SHP77 (cell line): ENCODE measurements around the gene SIL1.
"Not testable (repeated sequence)": the region's sequence is repeated elsewhere in the genome, so short reads cannot be mapped to it uniquely, and the experiment has no call there.

Source experiments
- DNase-seq, 2 experiments: peaks; one replicate each; lab custom pipeline; 2025; lab: John Stamatoyannopoulos, UW

The SIL1 gene

GRCh38 chr5:138942861-138943260 is 255.3 kb downstream of the SIL1 start:
- DNase-seq: no peak

GRCh38 chr5:138942066-138942465 is 256.1 kb downstream of the SIL1 start:
- DNase-seq: no peak

- no peak for DNase-seq
These were observed 259.6 kb downstream of the SIL1 start for GRCh38 chr5:138938526-138938925.

GRCh38 chr5:138937392-138938387 is 260.5 kb downstream of the SIL1 start:
- DNase-seq: no peak

GRCh38 chr5:138936968-138937345 is 261.2 kb downstream of the SIL1 start:
- DNase-seq: no peak

GRCh38 chr5:138936225-138936967 is 261.8 kb downstream of the SIL1 start:
- no peak for DNase-seq

- DNase-seq: no peak
These were observed 262.7 kb downstream of the SIL1 start for GRCh38 chr5:138935466-138935865.

GRCh38 chr5:138934971-138935370 is 263.2 kb downstream of the SIL1 start:
- no peak for DNase-seq

GRCh38 chr5:138933522-138934290 is 264.5 kb downstream of the SIL1 start:
- DNase-seq: no peak

- DNase-seq: peak; percentile 28 to 31
These were observed 265.9 kb downstream of the SIL1 start for GRCh38 chr5:138932171-138932810.

GRCh38 chr5:138930371-138931097 is 267.6 kb downstream of the SIL1 start:
- no peak for DNase-seq

- DNase-seq: no peak
These were observed 268.6 kb downstream of the SIL1 start for GRCh38 chr5:138929571-138929955.

GRCh38 chr5:138927979-138928378 is 270.2 kb downstream of the SIL1 start:
- DNase-seq: peak in 1 of 2 experiments; percentile 28

- DNase-seq: no peak
These were observed 270.6 kb downstream of the SIL1 start for GRCh38 chr5:138927544-138927943.

- DNase-seq: no peak
These were observed 271.3 kb downstream of the SIL1 start for GRCh38 chr5:138926688-138927448.

- DNase-seq: no peak
These were observed 271.9 kb downstream of the SIL1 start for GRCh38 chr5:138926257-138926656.

- no peak for DNase-seq
These were observed 273.0 kb downstream of the SIL1 start for GRCh38 chr5:138925090-138925635.

GRCh38 chr5:138922494-138922893 is 275.7 kb downstream of the SIL1 start:
- DNase-seq: no peak

- not testable (repeated sequence) for DNase-seq
These were observed 276.8 kb downstream of the SIL1 start for GRCh38 chr5:138921362-138921761.

GRCh38 chr5:138920181-138920580 is 278.0 kb downstream of the SIL1 start:
- no peak for DNase-seq
